Neural cell (in vitro differentiated cells): ENCODE results near the gene FOXJ1. TPM values are rescaled to one million over a fixed set of nuclear protein-coding genes. Genes with fewer than 3 reads are reported as not detected.

Source experiments
- H2AFZ ChIP-seq: fragments of 200-600, 300-800 bp; sonication (generic), shearing (Covaris generic); 2 replicates; pipeline ENCODE4 v1.6.0; 2014; ENCODE audit warnings: low read depth, mild to moderate bottlenecking, antibody characterized with exemption, low read length, moderate library complexity
- H3F3A ChIP-seq: fragments of 200-600 bp; shearing (Covaris generic); 2 replicates; pipeline ENCODE4 v1.6.1; 2016; ENCODE audit warnings: mild to moderate bottlenecking, moderate library complexity, mixed read lengths, antibody characterized with exemption, low read length; ENCODE audit not compliant: insufficient read depth, poor library complexity, severe bottlenecking
- H3K27ac ChIP-seq: fragments of 200-600, 300-800 bp; sonication (generic), shearing (Covaris generic); 2 replicates; pipeline ENCODE4 v1.5.1; 2014; ENCODE audit warnings: mild to moderate bottlenecking, low read length, moderate library complexity
- H3K27me3 ChIP-seq: fragments of 300-800, 200-600 bp; sonication (generic), shearing (Covaris generic); 2 replicates; pipeline ENCODE4 v1.6.0; 2014; ENCODE audit warnings: mild to moderate bottlenecking, low read depth, low read length, moderate library complexity; ENCODE audit not compliant: insufficient read depth
- H3K36me3 ChIP-seq: fragments of 300-800, 200-600 bp; sonication (generic), shearing (Covaris generic); 2 replicates; pipeline ENCODE4 v1.5.1; 2014; ENCODE audit warnings: mild to moderate bottlenecking, antibody characterized with exemption, low read length, moderate library complexity; ENCODE audit not compliant: insufficient read depth
- H3K4me2 ChIP-seq: fragments of 300-800, 200-600 bp; sonication (generic), shearing (Covaris generic); 2 replicates; pipeline ENCODE4 v1.6.0; 2014; ENCODE audit warnings: mild to moderate bottlenecking, low read length
- H3K4me3 ChIP-seq: fragments of 300-800, 200-600 bp; sonication (generic), shearing (Covaris generic); 2 replicates; pipeline ENCODE4 v1.5.1; 2014; ENCODE audit warnings: mild to moderate bottlenecking, low read length, moderate library complexity
- H3K79me2 ChIP-seq: fragments of 200-600 bp; shearing (Covaris generic); replicated peaks from 2 replicates; pipeline ENCODE4 v1.6.0; 2014; ENCODE audit warnings: mild to moderate bottlenecking, low read length, moderate library complexity; ENCODE audit not compliant: insufficient read depth
- H3K9ac ChIP-seq: fragments of 300-800, 200-600 bp; sonication (generic), shearing (Covaris generic); 2 replicates; pipeline ENCODE4 v1.6.1; 2016; ENCODE audit warnings: mild to moderate bottlenecking, low read length, mixed read lengths
- H3K9me2 ChIP-seq: fragments of 200-600 bp; shearing (Covaris generic); 2 replicates; pipeline ENCODE4 v1.6.1; 2016; ENCODE audit warnings: mild to moderate bottlenecking, low read length, mixed read lengths; ENCODE audit not compliant: insufficient read depth
- H3K9me3 ChIP-seq: fragments of 200-600, 300-800 bp; sonication (generic), shearing (Covaris generic); 2 replicates; pipeline ENCODE4 v1.6.1; 2016; ENCODE audit warnings: mild to moderate bottlenecking, mixed run types, low read length, moderate library complexity, mixed read lengths
- H4K20me1 ChIP-seq: fragments of 200-600 bp; shearing (Covaris generic); 2 replicates; pipeline ENCODE4 v1.6.1; 2016; ENCODE audit warnings: mild to moderate bottlenecking, mixed run types; ENCODE audit not compliant: insufficient read depth
- EP300 ChIP-seq: fragments of 450-650 bp; conservative IDR thresholded peaks from 2 replicates; pipeline ENCODE4 v1.6.1; 2014; ENCODE audit warnings: antibody characterized with exemption, mild to moderate bottlenecking, moderate library complexity; ENCODE audit not compliant: poor library complexity, severe bottlenecking
- EZH2 ChIP-seq: fragments of 200-600, 300-800 bp; shearing (Covaris generic), sonication (generic); IDR thresholded peaks from 2 replicates; pipeline ENCODE4 v1.6.1; 2014; ENCODE audit warnings: antibody characterized with exemption, low read length, borderline replicate concordance, mild to moderate bottlenecking; ENCODE audit not compliant: insufficient read depth, poor library complexity, severe bottlenecking
- MXI1 ChIP-seq: fragments of 450-650 bp; conservative IDR thresholded peaks from 2 replicates; pipeline ENCODE4 v1.6.1; 2014; ENCODE audit warnings: antibody characterized with exemption, mild to moderate bottlenecking; ENCODE audit not compliant: poor library complexity, severe bottlenecking
- POLR2AphosphoS5 ChIP-seq: IDR thresholded peaks from 2 replicates; pipeline ENCODE4 v1.6.1; 2012
- SMC3 ChIP-seq: fragments of 450-650 bp; conservative IDR thresholded peaks from 2 replicates; pipeline ENCODE4 v1.6.1; 2014; ENCODE audit warnings: antibody characterized with exemption, mild to moderate bottlenecking, moderate library complexity; ENCODE audit not compliant: poor library complexity
- TAF1 ChIP-seq: IDR thresholded peaks from 2 replicates; pipeline ENCODE4 v1.6.1; 2012; ENCODE audit warnings: low read depth
- polyA plus RNA-seq: library from polyadenylated mRNA; depleted of rRNA; stranded (reverse); fragments of >200 nt; gene quantifications from 2 replicates; pipeline ENCODE4 v1.2.3, GENCODE V29; 2014
- TF ChIP-seq, protein P1 (sequence below): IDR thresholded peaks from 2 replicates; pipeline ENCODE4 v1.6.1; 2012; ENCODE audit warnings: borderline replicate concordance
- TF ChIP-seq, protein P2 (sequence below): fragments of 450-650 bp; IDR thresholded peaks from 2 replicates; pipeline ENCODE4 v1.5.1; 2014; ENCODE audit warnings: antibody characterized with exemption, mild to moderate bottlenecking, moderate library complexity; ENCODE audit not compliant: poor library complexity, severe bottlenecking

The FOXJ1 gene
- polyA plus RNA-seq, 1 donor from 2014 or later: 0.56 TPM

GRCh38 chr17:76153202-76153601 is 12.2 kb upstream of the FOXJ1 start:
- H3F3A ChIP-seq: no peaks in the 10 kb centered on the region
- H3K36me3 ChIP-seq: no peaks in the 10 kb centered on the region
- no peaks in the 10 kb centered on the region for H3K9me2 ChIP-seq
- H2AFZ ChIP-seq: no peak overlapping the region
- H3K9me3 ChIP-seq: no peaks in the 10 kb centered on the region
- no peak overlapping the region for H3K27ac ChIP-seq
- no peaks in the 10 kb centered on the region for H3K27me3 ChIP-seq
- H3K9ac ChIP-seq: no peak overlapping the region
- H3K4me3 ChIP-seq: no peak overlapping the region
- H3K4me2 ChIP-seq: no peak overlapping the region
- no peaks in the 10 kb centered on the region for H3K79me2 ChIP-seq
- no peaks in the 10 kb centered on the region for H4K20me1 ChIP-seq
- no peak for TF ChIP-seq EZH2
- no peak for TF ChIP-seq MXI1
- TF ChIP-seq, protein P1, sequence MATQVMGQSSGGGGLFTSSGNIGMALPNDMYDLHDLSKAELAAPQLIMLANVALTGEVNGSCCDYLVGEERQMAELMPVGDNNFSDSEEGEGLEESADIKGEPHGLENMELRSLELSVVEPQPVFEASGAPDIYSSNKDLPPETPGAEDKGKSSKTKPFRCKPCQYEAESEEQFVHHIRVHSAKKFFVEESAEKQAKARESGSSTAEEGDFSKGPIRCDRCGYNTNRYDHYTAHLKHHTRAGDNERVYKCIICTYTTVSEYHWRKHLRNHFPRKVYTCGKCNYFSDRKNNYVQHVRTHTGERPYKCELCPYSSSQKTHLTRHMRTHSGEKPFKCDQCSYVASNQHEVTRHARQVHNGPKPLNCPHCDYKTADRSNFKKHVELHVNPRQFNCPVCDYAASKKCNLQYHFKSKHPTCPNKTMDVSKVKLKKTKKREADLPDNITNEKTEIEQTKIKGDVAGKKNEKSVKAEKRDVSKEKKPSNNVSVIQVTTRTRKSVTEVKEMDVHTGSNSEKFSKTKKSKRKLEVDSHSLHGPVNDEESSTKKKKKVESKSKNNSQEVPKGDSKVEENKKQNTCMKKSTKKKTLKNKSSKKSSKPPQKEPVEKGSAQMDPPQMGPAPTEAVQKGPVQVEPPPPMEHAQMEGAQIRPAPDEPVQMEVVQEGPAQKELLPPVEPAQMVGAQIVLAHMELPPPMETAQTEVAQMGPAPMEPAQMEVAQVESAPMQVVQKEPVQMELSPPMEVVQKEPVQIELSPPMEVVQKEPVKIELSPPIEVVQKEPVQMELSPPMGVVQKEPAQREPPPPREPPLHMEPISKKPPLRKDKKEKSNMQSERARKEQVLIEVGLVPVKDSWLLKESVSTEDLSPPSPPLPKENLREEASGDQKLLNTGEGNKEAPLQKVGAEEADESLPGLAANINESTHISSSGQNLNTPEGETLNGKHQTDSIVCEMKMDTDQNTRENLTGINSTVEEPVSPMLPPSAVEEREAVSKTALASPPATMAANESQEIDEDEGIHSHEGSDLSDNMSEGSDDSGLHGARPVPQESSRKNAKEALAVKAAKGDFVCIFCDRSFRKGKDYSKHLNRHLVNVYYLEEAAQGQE: no peak
- TF ChIP-seq SMC3: no peak
- TF ChIP-seq, protein P2, sequence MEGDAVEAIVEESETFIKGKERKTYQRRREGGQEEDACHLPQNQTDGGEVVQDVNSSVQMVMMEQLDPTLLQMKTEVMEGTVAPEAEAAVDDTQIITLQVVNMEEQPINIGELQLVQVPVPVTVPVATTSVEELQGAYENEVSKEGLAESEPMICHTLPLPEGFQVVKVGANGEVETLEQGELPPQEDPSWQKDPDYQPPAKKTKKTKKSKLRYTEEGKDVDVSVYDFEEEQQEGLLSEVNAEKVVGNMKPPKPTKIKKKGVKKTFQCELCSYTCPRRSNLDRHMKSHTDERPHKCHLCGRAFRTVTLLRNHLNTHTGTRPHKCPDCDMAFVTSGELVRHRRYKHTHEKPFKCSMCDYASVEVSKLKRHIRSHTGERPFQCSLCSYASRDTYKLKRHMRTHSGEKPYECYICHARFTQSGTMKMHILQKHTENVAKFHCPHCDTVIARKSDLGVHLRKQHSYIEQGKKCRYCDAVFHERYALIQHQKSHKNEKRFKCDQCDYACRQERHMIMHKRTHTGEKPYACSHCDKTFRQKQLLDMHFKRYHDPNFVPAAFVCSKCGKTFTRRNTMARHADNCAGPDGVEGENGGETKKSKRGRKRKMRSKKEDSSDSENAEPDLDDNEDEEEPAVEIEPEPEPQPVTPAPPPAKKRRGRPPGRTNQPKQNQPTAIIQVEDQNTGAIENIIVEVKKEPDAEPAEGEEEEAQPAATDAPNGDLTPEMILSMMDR: no peak
- TF ChIP-seq POLR2AphosphoS5: no peak
- TF ChIP-seq EP300: no peak
- TF ChIP-seq TAF1: no peak

DNA sequence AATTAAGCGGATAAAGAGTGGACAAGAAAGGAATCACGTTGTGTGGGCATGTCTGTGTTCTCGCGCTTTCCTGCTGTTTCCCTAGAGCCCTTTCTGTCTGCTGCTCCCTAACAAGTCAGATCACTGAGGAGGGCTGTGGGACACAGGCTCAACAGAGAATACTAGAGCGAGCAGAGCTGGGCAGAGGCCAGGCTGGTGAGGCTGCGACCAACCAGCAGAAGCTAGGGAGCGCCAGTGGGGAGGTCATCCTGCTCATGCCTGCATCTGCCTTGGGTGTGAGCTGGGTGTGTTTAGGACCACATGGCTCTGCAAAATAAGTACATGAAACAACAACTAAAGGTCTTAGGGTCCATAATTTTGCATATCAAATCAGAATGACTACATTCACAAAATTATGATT is 11.5 kb upstream of the FOXJ1 start:
- no peaks in the 10 kb centered on the region for H3K9me2 ChIP-seq
- H3F3A ChIP-seq: no peaks in the 10 kb centered on the region
- no peaks in the 10 kb centered on the region for H3K27me3 ChIP-seq
- no peaks in the 10 kb centered on the region for H3K9me3 ChIP-seq
- H3K4me2 ChIP-seq: no peak overlapping the region
- no peak overlapping the region for H2AFZ ChIP-seq
- TF ChIP-seq, protein P1: no peak
- H4K20me1 ChIP-seq: no peaks in the 10 kb centered on the region
- no peaks in the 10 kb centered on the region for H3K79me2 ChIP-seq
- H3K36me3 ChIP-seq: no peaks in the 10 kb centered on the region
- H3K27ac ChIP-seq: no peak overlapping the region
- H3K9ac ChIP-seq: no peak overlapping the region
- no peak overlapping the region for H3K4me3 ChIP-seq
